Activated T-cell treated with anti-CD3 and anti-CD28 coated beads for 4 hours (primary cell): Measurements from ENCODE around the gene ATAD3B.
"Not testable (repeated sequence)": the region's sequence is repeated elsewhere in the genome, so short reads cannot be mapped to it uniquely, and the experiment has no call there.

Experiments
- DNase-seq: peaks from one replicate; pipeline ENCODE4 v3.0.0-alpha.2; 2020

ATAD3B gene

GRCh38 chr1:1452365-1452739 is 19.2 kb upstream of the ATAD3B start:
- DNase-seq: not testable (repeated sequence)

GRCh38 chr1:1452882-1453281 is 18.7 kb upstream of the ATAD3B start:
- DNase-seq: no peak

GRCh38 chr1:1454286-1455056 is 17.1 kb upstream of the ATAD3B start:
- DNase-seq: not testable (repeated sequence)

DNA sequence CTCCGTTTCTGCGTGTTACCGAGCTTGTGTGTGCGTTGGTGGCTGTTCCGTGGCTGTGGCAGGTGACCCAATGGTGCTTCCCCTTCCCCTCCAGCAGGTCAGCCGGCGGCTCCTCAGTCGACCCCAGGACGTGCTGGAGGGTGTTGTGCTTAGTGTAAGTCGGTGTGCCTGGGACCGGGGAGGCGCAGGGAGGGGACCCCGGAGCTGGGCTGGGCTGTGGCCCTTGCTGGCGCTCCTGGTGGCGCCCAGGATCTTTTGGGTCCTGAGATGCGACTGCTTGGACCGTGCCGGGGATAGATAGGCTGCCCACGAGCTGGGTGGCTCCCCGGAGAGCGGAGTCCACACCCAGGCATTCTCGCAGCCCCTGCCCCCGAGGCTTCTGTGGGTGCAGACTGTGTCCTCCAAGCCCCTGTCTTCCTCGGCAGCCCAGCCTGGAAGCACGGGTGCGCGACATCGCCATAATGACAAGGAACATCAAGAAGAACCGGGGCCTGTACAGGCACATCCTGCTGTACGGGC is 16.1 kb upstream of the ATAD3B start:
- no peak for DNase-seq

DNA sequence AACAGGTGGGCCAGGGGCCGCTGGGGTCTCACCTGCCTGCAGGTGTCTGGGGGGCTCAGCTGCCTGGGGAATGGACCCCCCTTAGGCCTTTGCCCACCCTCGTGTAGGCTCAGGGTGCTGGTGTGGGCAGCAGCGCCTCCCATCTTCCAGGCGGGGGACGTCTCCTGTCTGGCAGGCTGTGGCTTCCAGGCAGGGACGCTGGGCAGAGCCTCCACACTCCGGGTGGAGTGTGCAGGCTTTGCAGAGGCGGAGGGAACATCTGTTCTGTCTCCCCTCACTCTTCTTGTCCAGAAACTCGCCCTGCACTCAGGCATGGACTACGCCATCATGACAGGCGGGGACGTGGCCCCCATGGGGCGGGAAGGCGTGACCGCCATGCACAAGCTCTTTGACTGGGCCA is 15.6 kb upstream of the ATAD3B start:
- not testable (repeated sequence) for DNase-seq

GRCh38 chr1:1456683-1457255 is 14.8 kb upstream of the ATAD3B start:
- not testable (repeated sequence) for DNase-seq

- DNase-seq: not testable (repeated sequence)
Observed at GRCh38 chr1:1459156-1459555, 12.4 kb upstream of the ATAD3B start.

- not testable (repeated sequence) for DNase-seq
Observed at GRCh38 chr1:1459711-1460110, 11.9 kb upstream of the ATAD3B start.

DNA sequence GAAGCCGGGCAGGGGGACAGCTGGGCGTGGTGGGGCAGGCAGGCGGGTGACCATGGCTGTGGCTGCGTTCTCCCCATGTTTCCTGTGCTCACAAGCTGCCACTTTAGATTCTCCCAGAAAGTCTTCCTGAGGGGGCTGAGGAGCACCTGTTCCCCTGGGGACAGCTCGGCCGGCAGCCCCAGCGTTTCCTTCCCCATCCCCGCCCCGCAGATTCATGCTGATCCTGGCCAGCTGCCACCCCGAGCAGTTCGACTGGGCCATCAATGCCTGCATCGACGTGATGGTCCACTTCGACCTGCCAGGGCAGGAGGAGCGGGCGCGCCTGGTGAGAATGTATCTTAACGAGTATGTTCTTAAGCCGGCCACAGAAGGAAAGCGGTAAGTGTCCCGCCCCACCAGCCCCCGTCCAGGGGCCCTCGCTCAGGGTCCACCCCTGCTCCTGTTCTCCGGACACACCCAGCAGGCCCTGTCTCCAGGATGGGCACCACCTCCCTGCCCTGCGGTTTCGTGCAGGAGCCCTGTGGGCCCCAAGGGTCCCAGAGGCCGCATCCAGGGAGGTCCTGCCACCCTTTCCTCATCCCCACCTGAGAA is 10.9 kb upstream of the ATAD3B start:
- no peak for DNase-seq

DNA sequence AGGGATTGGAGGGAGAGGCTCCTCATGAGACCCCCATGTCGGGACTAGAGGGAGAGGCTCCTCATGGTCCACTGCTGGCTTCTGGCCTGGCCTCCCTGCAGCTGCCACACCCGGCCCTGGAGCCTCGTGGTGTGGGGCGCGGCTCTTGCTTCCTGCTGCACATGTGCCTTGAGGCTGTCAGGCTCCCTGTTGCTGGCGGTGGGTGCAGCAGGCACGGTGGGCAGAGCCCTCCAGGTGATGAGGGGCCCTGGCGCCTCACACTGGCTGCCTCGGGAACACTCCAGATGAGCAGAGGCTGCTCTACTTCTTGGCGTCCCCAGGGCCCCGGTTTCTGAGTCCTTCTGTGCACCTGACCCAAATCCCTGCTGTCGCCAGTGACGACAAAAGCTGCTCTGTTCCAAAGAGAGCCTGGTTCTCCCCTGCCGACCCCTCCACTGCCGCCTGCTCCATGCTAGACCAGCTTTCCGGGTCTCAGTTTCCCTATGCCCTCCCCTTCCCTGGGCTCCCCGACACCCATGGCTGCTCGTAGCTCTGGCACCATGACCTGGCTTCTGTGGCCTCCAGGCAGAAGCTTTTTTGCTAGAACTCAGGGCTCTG is 9.7 kb upstream of the ATAD3B start:
- no peak for DNase-seq

DNA sequence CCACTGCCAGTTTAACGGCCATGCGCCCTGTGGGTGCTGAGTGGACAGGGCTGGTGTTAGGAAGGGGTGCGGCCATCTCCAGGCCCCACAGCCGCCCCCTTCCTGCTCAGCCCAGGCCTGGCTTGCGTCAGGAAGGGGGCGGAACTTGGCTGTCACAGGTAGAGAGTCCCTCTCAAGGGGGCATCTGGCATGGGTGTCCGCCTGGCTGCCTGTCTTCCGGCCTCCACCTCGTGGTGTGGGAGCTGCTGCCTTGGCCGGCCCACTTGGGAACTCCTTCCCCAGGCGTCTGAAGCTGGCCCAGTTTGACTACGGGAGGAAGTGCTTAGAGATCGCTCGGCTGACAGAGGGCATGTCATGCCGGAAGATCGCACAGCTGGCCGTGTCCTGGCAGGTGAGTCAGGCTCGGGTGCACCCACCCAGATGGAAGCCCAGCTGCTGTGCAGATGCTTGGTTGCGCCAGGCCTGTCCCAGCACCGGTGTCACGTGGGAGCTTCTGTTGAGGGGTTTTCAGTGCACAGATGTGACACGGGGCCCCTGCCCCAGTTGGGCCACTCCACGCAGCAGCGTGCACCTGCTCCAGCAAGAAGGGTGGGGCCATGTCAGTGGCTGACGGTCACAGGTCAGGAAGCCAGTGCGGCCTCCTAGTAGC is 9.1 kb upstream of the ATAD3B start:
- no peak for DNase-seq

GRCh38 chr1:1463312-1463711 is 8.3 kb upstream of the ATAD3B start:
- DNase-seq: no peak

GRCh38 chr1:1468196-1468985 is 3.2 kb upstream of the ATAD3B start:
- DNase-seq: not testable (repeated sequence)

DNA sequence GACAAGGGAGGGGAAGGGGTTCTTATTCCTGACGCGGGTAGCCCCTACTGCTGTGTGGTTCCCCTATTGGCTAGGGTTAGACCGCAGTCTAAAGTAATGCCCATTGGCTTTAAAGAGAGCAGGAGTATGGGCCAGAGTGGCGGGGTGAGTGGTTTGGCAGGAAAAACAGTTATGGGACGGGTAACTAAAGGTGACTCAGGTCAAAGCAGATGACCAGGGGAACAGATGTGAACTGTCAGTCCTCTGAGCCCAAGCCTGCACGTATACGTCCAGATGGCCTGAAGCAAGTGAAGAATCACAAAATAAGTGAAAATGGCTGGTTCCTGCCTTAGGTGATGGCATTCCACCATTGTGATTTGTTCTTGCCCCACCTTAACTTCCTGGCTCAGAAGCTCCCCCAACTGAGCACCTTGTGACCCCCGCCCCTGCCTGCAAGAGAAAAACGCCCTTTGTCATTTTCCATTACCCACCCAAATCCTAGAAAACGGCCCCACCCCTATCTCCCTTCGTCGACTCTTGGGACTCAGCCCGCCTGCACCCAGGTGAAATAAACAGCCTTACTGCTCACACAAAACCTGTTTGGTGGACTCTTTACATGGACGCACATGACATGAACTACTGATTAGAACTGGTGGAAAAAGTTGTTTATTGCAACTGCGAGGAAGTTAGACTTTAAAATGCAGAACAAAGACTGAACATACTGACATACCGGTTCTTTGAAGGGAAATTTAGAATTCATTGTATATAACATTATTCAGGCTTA is 758 bp upstream of the ATAD3B start:
- DNase-seq: no peak

- not testable (repeated sequence) for DNase-seq
Observed at GRCh38 chr1:1472053-1472876, 700 bp downstream of the ATAD3B start.

DNA sequence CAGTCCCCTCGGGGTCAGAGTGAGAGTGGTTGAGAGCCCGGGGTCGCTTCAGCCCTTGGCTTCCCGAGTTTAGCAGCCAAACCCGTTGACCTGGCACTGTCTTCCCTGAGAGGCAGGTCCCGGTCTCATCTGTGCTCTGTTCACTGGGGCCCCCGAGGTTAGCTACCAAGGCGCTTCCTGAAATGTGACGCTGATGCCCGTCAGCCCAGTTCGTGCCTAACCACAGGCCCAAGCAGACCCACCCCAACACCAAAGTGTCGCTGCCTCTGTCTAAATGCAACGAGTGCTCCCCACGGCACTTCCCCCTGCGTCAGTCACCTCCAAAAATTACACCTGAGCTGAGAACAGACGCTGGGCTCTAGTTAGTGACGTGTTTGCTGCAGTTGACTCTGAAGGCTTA is 4.4 kb downstream of the ATAD3B start:
- not testable (repeated sequence) for DNase-seq

GRCh38 chr1:1477206-1477605 is 5.6 kb downstream of the ATAD3B start:
- DNase-seq: no peak

GRCh38 chr1:1479547-1480487 is 8.3 kb downstream of the ATAD3B start:
- no peak for DNase-seq

DNA sequence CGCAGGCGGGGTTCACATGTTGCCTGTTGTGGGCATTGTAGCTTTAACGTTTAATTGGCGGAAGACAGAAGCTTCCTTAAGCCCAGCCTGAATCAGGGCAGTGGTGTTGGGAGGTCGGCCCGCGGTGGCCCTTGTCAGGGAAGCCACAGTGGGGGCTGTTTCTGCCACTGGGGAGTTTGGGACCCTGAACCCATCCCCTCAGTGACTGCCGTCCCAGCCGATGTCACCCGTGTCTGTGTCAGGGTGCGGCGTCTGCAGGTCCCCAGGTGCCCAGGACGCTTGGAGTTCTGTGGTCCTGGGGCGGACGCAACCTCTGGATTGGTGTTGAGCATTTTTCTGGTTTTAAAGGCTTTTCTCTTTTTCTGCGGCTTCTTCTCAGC is 8.9 kb downstream of the ATAD3B start:
- not testable (repeated sequence) for DNase-seq
